Astrocyte of the hippocampus (primary cell): Measurements from ENCODE around the gene OR9Q1.
"Not testable (repeated sequence)": the region's sequence is repeated elsewhere in the genome, so short reads cannot be mapped to it uniquely, and the experiment has no call there.

Experiments used
- DNase-seq: peaks from one replicate; pipeline ENCODE4 v3.0.0; 2011; ENCODE audit warnings: low read depth, low spot score

The OR9Q1 gene

GRCh38 chr11:58023435-58023931 lies at the start of gene OR9Q1:
TSS of gene OR9Q1 (plus strand) at chr11:58023881. CDS start at chr11:58179445, 155,564 bp downstream.
- no peak for DNase-seq

- DNase-seq, result no peak
Observed at GRCh38 chr11:57974132-57974531, 49.5 kb upstream of the OR9Q1 start.

- no peak for DNase-seq
Observed at GRCh38 chr11:57974848-57975601, 48.7 kb upstream of the OR9Q1 start.

- DNase-seq, result no peak
Observed at GRCh38 chr11:57977709-57978108, 46.0 kb upstream of the OR9Q1 start.

GRCh38 chr11:57978686-57979531 lies 44.8 kb upstream of the OR9Q1 start:
- no peak for DNase-seq

- peak; percentile 5 for DNase-seq
Observed at GRCh38 chr11:57979532-57980079, 44.1 kb upstream of the OR9Q1 start.

GRCh38 chr11:57980201-57980600 lies 43.5 kb upstream of the OR9Q1 start:
- no peak for DNase-seq

GRCh38 chr11:57981536-57981935 lies 42.1 kb upstream of the OR9Q1 start:
- DNase-seq, result no peak

- no peak for DNase-seq
Observed at GRCh38 chr11:57982776-57983175, 40.9 kb upstream of the OR9Q1 start.

- DNase-seq, result no peak
Observed at GRCh38 chr11:57983191-57983590, 40.5 kb upstream of the OR9Q1 start.

GRCh38 chr11:57999523-57999922 lies 24.2 kb upstream of the OR9Q1 start:
- DNase-seq, result not testable (repeated sequence)

GRCh38 chr11:58000021-58000420 lies 23.7 kb upstream of the OR9Q1 start:
- DNase-seq, result not testable (repeated sequence)

- DNase-seq, result no peak
Observed at GRCh38 chr11:58000699-58001098, 23.0 kb upstream of the OR9Q1 start.

- DNase-seq, result no peak
Observed at GRCh38 chr11:58003036-58003435, 20.6 kb upstream of the OR9Q1 start.

GRCh38 chr11:58003591-58003990 lies 20.1 kb upstream of the OR9Q1 start:
- no peak for DNase-seq

GRCh38 chr11:58004664-58005063 lies 19.0 kb upstream of the OR9Q1 start:
- DNase-seq, result no peak

- peak; percentile 31 for DNase-seq
Observed at GRCh38 chr11:58006940-58007339, 16.7 kb upstream of the OR9Q1 start.

GRCh38 chr11:58011771-58012170 lies 11.9 kb upstream of the OR9Q1 start:
- no peak for DNase-seq

- DNase-seq, result peak; percentile 79
Observed at GRCh38 chr11:58024601-58025091, 965 bp downstream of the OR9Q1 start.

- no peak for DNase-seq
Observed at GRCh38 chr11:58027341-58027740, 3.7 kb downstream of the OR9Q1 start.

GRCh38 chr11:58028687-58029411 lies 5.2 kb downstream of the OR9Q1 start:
- DNase-seq, result no peak
